NT2/D1 (cell line): ENCODE results near the gene NRL.

Experiments used
- SUZ12 ChIP-seq: IDR thresholded peaks from 2 replicates; pipeline ENCODE4 v1.6.1; 2011; ENCODE audit not compliant: insufficient read length, insufficient read depth; ENCODE audit errors: extremely low read depth
- YY1 ChIP-seq: IDR thresholded peaks from 2 replicates; pipeline ENCODE4 v1.6.1; 2011; ENCODE audit not compliant: insufficient read length, insufficient read depth
- ZNF274 ChIP-seq: IDR thresholded peaks from 2 replicates; pipeline ENCODE4 v1.6.1; 2011; ENCODE audit warnings: mild to moderate bottlenecking, low read depth, low read length

GRCh38 chr14:24085215-24085614 lies 29.5 kb downstream of the NRL start:
- TF ChIP-seq YY1 (no peak), ZNF274 (no peak), SUZ12 (no peak)
